PFSK-1 (cell line): ENCODE data around the gene BFSP2.

ENCODE experiments used
- FOXP2 ChIP-seq: optimal IDR thresholded peaks from 2 replicates; pipeline ENCODE3; 2011; ENCODE audit warnings: borderline replicate concordance, control low read depth, inconsistent platforms; ENCODE audit not compliant: insufficient read depth; ENCODE audit errors: extremely low read length, extremely low read depth
- POLR2AphosphoS5 ChIP-seq: IDR thresholded peaks from 2 replicates; pipeline ENCODE4 v1.6.1; 2012; ENCODE audit warnings: low read depth, mild to moderate bottlenecking, control low read depth, low read length, moderate library complexity
- SIN3A ChIP-seq: IDR thresholded peaks from 2 replicates; pipeline ENCODE4 v1.6.1; 2012; ENCODE audit warnings: mild to moderate bottlenecking, low read length, moderate library complexity, borderline replicate concordance; ENCODE audit not compliant: insufficient read depth
- TAF1 ChIP-seq: IDR thresholded peaks from 2 replicates; pipeline ENCODE4 v1.6.1; 2012; ENCODE audit warnings: low read length, control low read depth, borderline replicate concordance; ENCODE audit not compliant: insufficient read depth
- TF ChIP-seq, protein P1 (sequence below), 2 experiments: IDR thresholded peaks; 2 replicates each; pipeline versions ENCODE4 v1.6.1 to v1.8.0; 2011 to 2012; ENCODE audit warnings: low read depth in 2 of 2, low read length in 2 of 2, control low read depth in 1 of 2, inconsistent platforms in 1 of 2, mild to moderate bottlenecking in 1 of 2, moderate library complexity in 1 of 2; ENCODE audit not compliant: insufficient read depth in 1 of 2

The BFSP2 gene

DNA sequence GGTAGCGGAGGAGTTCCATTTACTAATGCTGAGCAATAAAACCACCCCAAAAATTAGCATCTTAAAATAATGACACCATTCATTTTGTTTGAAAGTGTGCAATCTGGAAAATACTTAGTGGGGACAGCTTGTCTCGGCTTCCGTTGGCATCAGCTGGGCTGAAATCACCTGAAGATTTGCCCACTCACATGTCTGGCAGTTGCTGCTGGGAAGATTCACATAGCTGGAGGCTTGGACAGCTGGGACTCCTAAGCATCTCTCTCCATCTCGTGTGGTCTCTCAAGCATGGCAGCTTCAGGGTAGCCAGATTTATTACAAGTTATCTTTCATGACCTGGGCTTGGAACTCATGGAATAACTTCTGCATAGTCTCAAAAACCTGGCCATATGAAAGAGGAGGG lies 38.4 kb upstream of the BFSP2 start:
- TF ChIP-seq TAF1, result no peak
- no peak for TF ChIP-seq FOXP2
- TF ChIP-seq, protein P1, sequence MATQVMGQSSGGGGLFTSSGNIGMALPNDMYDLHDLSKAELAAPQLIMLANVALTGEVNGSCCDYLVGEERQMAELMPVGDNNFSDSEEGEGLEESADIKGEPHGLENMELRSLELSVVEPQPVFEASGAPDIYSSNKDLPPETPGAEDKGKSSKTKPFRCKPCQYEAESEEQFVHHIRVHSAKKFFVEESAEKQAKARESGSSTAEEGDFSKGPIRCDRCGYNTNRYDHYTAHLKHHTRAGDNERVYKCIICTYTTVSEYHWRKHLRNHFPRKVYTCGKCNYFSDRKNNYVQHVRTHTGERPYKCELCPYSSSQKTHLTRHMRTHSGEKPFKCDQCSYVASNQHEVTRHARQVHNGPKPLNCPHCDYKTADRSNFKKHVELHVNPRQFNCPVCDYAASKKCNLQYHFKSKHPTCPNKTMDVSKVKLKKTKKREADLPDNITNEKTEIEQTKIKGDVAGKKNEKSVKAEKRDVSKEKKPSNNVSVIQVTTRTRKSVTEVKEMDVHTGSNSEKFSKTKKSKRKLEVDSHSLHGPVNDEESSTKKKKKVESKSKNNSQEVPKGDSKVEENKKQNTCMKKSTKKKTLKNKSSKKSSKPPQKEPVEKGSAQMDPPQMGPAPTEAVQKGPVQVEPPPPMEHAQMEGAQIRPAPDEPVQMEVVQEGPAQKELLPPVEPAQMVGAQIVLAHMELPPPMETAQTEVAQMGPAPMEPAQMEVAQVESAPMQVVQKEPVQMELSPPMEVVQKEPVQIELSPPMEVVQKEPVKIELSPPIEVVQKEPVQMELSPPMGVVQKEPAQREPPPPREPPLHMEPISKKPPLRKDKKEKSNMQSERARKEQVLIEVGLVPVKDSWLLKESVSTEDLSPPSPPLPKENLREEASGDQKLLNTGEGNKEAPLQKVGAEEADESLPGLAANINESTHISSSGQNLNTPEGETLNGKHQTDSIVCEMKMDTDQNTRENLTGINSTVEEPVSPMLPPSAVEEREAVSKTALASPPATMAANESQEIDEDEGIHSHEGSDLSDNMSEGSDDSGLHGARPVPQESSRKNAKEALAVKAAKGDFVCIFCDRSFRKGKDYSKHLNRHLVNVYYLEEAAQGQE (IDR thresholded peaks at IDR 0.05; ENCODE audit: insufficient read depth in 1 of 2, low read depth in 2 of 2, low read length in 2 of 2), result no peak
- TF ChIP-seq SIN3A, result no peak
- TF ChIP-seq POLR2AphosphoS5, result no peak

DNA sequence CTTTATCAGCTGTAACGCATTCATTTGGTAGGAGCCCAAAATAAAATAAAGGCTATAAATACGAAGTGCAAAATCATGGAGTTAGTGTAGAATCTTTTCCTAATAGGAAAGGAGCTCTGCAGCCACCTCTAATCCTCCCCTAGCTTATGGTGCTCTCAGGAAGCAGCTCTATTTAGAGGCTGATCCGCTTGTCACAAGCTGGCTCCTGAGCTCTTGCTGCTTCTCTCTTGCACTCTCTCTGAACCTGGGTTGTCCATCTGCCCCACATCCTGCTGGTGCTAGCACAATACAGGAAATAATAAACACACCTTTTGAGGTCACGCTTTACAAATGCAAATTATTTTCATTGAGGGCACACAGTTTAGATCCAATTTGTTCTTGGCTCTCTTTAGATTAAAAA lies 37.3 kb upstream of the BFSP2 start:
- TF ChIP-seq SIN3A (no peak), TAF1 (no peak), POLR2AphosphoS5 (no peak), FOXP2 (no peak)
- TF ChIP-seq, protein P1 (IDR thresholded peaks at IDR 0.05; ENCODE audit: insufficient read depth in 1 of 2, low read depth in 2 of 2, low read length in 2 of 2), result no peak

DNA sequence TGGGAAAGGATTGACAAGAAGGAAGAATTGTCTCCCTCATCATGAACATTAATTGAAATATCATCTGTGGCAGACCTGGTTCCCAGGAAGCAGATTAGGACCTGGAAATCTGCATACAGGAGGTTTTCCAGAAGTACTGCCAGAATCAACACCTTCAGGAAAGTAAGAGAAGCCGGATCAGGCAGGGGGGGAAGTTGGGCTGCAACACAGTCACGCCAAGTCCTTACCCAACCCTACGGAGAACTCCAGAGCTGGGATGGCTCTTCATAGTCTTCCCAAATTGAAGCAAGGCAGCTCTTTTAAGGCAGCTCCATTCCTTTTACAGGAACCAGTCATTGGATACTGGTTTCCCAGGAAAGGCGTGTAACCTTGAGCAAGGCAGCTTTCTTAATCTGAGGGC lies 35.2 kb upstream of the BFSP2 start:
- TF ChIP-seq TAF1 (no peak), POLR2AphosphoS5 (no peak), FOXP2 (no peak)
- TF ChIP-seq, protein P1 (IDR thresholded peaks at IDR 0.05; ENCODE audit: insufficient read depth in 1 of 2, low read depth in 2 of 2, low read length in 2 of 2), result no peak

DNA sequence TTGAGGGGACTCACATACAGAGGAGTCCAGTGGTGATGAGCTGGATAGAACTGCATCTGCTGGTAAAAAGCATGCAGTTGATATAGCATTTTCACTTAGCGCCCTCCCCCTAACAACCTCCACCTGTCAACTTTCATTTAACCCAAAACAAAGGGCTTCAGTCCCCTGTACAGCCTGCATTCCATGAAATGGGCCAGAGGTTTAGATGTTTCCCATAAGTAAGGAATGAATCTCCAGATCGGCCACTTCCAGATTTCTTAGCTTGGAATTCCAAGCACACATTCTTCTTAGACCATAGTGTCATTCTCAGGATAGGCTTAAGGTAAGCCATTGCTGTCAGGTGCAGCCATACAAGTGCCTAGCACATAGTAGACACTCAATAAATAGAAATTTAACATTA lies 32.9 kb upstream of the BFSP2 start:
- no peak for TF ChIP-seq FOXP2
- no peak for TF ChIP-seq TAF1
- TF ChIP-seq, protein P1 (IDR thresholded peaks at IDR 0.05; ENCODE audit: insufficient read depth in 1 of 2, low read depth in 2 of 2, low read length in 2 of 2), result no peak
- TF ChIP-seq POLR2AphosphoS5, result no peak
- no peak for TF ChIP-seq SIN3A

DNA sequence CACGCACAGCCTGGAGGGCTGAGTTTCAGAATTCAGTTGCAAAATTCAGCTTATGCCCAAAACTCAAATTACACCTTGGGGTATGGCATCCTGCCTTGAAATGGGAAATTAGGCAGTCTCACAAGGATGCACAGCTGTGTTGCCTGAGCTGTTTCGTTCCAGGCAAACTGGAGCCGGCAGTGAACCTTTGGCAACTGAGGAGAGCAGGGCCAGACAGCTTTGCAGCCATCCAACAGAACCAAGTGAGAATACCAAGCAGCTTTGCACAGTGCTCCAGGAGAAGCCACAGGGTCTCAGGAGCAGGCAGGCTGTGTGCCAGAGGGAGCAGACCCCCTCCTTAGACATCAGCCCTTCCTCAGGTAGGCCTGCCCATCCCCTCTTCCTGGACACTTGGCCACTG lies 32.5 kb upstream of the BFSP2 start:
- TF ChIP-seq, protein P1 (IDR thresholded peaks at IDR 0.05; ENCODE audit: insufficient read depth in 1 of 2, low read depth in 2 of 2, low read length in 2 of 2), result no peak
- TF ChIP-seq FOXP2 (no peak), SIN3A (no peak), POLR2AphosphoS5 (no peak), TAF1 (no peak)
